ENCODE data around the gene SPATA24.

The SPATA24 gene

DNA sequence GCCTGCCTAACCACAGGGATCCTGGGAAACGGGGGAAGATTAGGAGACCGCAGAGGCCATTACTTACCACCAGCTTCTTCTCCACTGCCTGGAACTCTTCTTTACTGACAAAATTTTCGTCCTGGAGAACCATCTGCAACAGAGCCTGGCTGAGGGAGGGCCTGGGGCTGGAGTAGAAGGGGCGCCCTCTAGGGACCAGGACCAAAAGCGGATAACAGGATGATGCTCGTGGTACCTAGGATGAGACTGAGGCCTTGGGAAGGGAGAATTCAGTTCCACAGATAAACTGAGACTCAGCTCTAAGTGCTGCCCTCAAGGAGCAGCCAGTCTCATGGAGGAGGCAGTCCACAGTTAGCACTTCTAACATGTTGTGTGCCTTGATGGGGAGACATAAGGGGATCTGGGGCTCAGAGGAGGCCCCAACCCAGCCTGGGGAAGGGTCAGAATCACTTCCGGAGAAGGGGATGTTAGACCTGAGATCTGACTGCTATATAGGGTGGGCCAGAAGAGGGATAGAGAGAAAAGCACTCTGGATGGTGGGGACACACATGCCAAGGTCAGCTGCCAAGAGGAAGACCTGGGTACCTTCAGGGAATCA, 1.2 kb downstream of the SPATA24 start:
- Histone ChIP-seq H3K4me2 (ENCODE audit: insufficient read depth, low read length) (peak overlapping the region; percentile 89), H3K4me3 (ENCODE audit: low read depth in 1 of 2, low read length in 2 of 2) (peak overlapping the region; percentile 20 to 67; a peak in 2 of 4 replicates)
- no peak for ATAC-seq (ENCODE audit: insufficient read depth, low read depth)

DNA sequence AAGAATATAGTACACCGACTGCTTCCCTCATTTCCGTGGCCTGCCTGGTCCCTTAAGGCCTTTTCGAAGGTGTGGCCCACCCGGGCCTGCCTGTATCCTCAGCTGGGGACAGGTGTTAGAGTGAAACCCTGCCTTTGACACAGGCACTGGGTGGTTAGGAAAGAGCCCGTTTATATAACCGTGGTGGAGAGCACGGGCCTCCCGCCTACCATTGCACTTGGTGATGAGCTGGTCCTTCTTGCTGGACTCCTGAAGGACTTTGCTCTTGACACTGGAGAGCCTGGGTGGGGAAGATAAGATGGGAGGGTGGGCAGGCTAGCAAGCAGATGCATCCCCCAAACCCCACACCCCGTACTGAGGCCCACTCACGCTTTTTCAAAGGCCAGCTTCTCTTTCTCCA, 2.3 kb downstream of the SPATA24 start:
- no peak overlapping the region for H3K27ac ChIP-seq (ENCODE audit: low read length)
- peaks cover 6% of the 10 kb centered on the region; the same call in 1 of the 2 replicates for H4K20me1 ChIP-seq (ENCODE audit: insufficient read depth, low read length)
- no peaks in the 10 kb centered on the region for H3K9me3 ChIP-seq (ENCODE audit: insufficient read depth, low read length, severe bottlenecking)

More for the DNA sequence above, 1.2 kb downstream of the SPATA24 start:
- H3K36me3 ChIP-seq (ENCODE audit: insufficient read depth, low read length) = no peaks in the 10 kb centered on the region
- H2AFZ ChIP-seq (ENCODE audit: low read depth, low read length) = no peak overlapping the region
- no peaks in the 10 kb centered on the region for H3K9me3 ChIP-seq (ENCODE audit: insufficient read depth, low read length, severe bottlenecking)
- TF ChIP-seq EZH2 (IDR thresholded peaks at IDR 0.05; ENCODE audit: borderline replicate concordance, low read depth, low read length, severe bottlenecking) = no peak
- TF ChIP-seq, protein P1, sequence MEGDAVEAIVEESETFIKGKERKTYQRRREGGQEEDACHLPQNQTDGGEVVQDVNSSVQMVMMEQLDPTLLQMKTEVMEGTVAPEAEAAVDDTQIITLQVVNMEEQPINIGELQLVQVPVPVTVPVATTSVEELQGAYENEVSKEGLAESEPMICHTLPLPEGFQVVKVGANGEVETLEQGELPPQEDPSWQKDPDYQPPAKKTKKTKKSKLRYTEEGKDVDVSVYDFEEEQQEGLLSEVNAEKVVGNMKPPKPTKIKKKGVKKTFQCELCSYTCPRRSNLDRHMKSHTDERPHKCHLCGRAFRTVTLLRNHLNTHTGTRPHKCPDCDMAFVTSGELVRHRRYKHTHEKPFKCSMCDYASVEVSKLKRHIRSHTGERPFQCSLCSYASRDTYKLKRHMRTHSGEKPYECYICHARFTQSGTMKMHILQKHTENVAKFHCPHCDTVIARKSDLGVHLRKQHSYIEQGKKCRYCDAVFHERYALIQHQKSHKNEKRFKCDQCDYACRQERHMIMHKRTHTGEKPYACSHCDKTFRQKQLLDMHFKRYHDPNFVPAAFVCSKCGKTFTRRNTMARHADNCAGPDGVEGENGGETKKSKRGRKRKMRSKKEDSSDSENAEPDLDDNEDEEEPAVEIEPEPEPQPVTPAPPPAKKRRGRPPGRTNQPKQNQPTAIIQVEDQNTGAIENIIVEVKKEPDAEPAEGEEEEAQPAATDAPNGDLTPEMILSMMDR (IDR thresholded peaks at IDR 0.05; ENCODE audit: borderline replicate concordance, extremely low read depth, low read length, poor library complexity, severe bottlenecking) = peak; percentile 76
- 0 out of 2 replicates have a peak, but pooled peaks cover 3% of the 10 kb centered on the region for H4K20me1 ChIP-seq (ENCODE audit: insufficient read depth, low read length)
- H3K27ac ChIP-seq (ENCODE audit: low read length) = peak overlapping the region; percentile 88
- 0 out of 2 replicates have a peak, but pooled peaks cover 4% of the 10 kb centered on the region for H3K79me2 ChIP-seq (ENCODE audit: insufficient read depth, low read length)
- DNase-seq = peak; percentile 56
- H3K4me1 ChIP-seq (ENCODE audit: insufficient read depth, low read length) = peaks cover 26% of the 10 kb centered on the region
- H3K27me3 ChIP-seq (ENCODE audit: insufficient read depth, low read length, poor library complexity) = no peaks in the 10 kb centered on the region
- H3K9ac ChIP-seq (ENCODE audit: low read depth, low read length) = peak overlapping the region; percentile 65

DNA sequence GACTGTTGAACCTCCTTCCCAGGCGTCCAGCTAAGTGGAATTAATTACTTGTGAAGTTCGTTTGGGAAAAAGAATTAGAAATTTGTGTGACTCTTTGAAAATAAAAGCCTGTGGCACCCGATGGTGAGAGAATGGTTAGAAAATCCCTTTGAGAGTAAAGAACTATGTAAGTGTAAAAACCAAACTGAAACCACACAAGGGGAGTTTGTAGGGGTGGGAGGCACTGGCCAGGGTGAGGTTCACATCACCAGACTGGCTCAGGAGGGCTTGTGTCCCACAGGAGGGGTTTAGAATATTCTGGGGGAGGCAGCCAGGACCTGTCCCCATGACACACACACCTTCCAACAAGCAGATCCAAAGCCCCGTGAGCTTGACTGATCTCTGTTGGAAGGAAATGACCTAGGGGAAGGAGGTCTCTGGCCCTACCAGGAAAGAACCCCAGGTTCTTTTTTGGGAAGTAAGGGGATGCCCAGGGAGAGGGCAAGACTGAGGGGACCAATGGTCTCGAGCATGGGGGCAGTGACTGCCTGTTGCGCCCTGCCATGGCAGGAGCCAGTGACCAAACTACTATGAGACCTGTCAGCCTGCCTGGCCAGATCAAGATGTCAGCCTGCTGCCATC, 4.3 kb downstream of the SPATA24 start:
- Histone ChIP-seq H4K20me1 (ENCODE audit: insufficient read depth, low read length) (peaks cover 24% of the 10 kb centered on the region; the same call in 1 of the 2 replicates), H3K4me1 (ENCODE audit: insufficient read depth, low read length) (peaks cover 26% of the 10 kb centered on the region), H3K4me2 (ENCODE audit: insufficient read depth, low read length) (no peak overlapping the region), H3K9ac (ENCODE audit: low read depth, low read length) (no peak overlapping the region), H3K79me2 (ENCODE audit: insufficient read depth, low read length) (peaks cover 21% of the 10 kb centered on the region), H3K27me3 (ENCODE audit: insufficient read depth, low read length, poor library complexity) (no peaks in the 10 kb centered on the region), H2AFZ (ENCODE audit: low read depth, low read length) (no peak overlapping the region), H3K27ac (ENCODE audit: low read length) (peak overlapping the region; percentile 34; the same call in 1 of the 2 replicates), H3K4me3 (ENCODE audit: low read depth in 1 of 2, low read length in 2 of 2) (no peak overlapping the region), H3K36me3 (ENCODE audit: insufficient read depth, low read length) (peaks cover 25% of the 10 kb centered on the region), H3K9me3 (ENCODE audit: insufficient read depth, low read length, severe bottlenecking) (no peaks in the 10 kb centered on the region)
- no peak for TF ChIP-seq EZH2 (IDR thresholded peaks at IDR 0.05; ENCODE audit: borderline replicate concordance, low read depth, low read length, severe bottlenecking)
- TF ChIP-seq, protein P1 (IDR thresholded peaks at IDR 0.05; ENCODE audit: borderline replicate concordance, extremely low read depth, low read length, poor library complexity, severe bottlenecking) = no peak
- no peak for ATAC-seq (ENCODE audit: insufficient read depth, low read depth)
- no peak for DNase-seq

More for the DNA sequence above, 2.3 kb downstream of the SPATA24 start:
- no peak overlapping the region for H3K9ac ChIP-seq (ENCODE audit: low read depth, low read length)
- no peak overlapping the region for H3K4me3 ChIP-seq (ENCODE audit: low read depth in 1 of 2, low read length in 2 of 2)
- no peak overlapping the region for H2AFZ ChIP-seq (ENCODE audit: low read depth, low read length)
- no peak for ATAC-seq (ENCODE audit: insufficient read depth, low read depth)
- no peak overlapping the region for H3K4me2 ChIP-seq (ENCODE audit: insufficient read depth, low read length)
- H3K36me3 ChIP-seq (ENCODE audit: insufficient read depth, low read length) = peaks cover 6% of the 10 kb centered on the region; the same call in 1 of the 2 replicates
- H3K79me2 ChIP-seq (ENCODE audit: insufficient read depth, low read length) = 0 out of 2 replicates have a peak, but pooled peaks cover 4% of the 10 kb centered on the region
- TF ChIP-seq, protein P1 (IDR thresholded peaks at IDR 0.05; ENCODE audit: borderline replicate concordance, extremely low read depth, low read length, poor library complexity, severe bottlenecking) = no peak
- TF ChIP-seq EZH2 (IDR thresholded peaks at IDR 0.05; ENCODE audit: borderline replicate concordance, low read depth, low read length, severe bottlenecking) = no peak
- peaks cover 29% of the 10 kb centered on the region for H3K4me1 ChIP-seq (ENCODE audit: insufficient read depth, low read length)
- H3K27me3 ChIP-seq (ENCODE audit: insufficient read depth, low read length, poor library complexity) = no peaks in the 10 kb centered on the region
- DNase-seq = no peak
